SJCRH30 (cell line): ENCODE data around the gene GPR55. TPM values are rescaled to one million over a fixed set of nuclear protein-coding genes. Genes with fewer than 3 reads are reported as not detected.

Experiments
- DNase-seq, 2 experiments: peaks; one replicate each; pipeline ENCODE4 v3.0.0-alpha.2; 2015 to 2020
- H3K27ac ChIP-seq: fragments of 250-450 bp; sonication (Bioruptor Pico); 2 replicates; pipeline ENCODE4 v1.5.1; 2020; ENCODE audit warnings: mild to moderate bottlenecking, moderate library complexity
- H3K27me3 ChIP-seq: fragments of 250-450 bp; sonication (Bioruptor Pico); 2 replicates; pipeline ENCODE4 v1.5.1; 2020; ENCODE audit warnings: mild to moderate bottlenecking, moderate library complexity
- H3K36me3 ChIP-seq: fragments of 250-450 bp; sonication (Bioruptor Pico); 2 replicates; pipeline ENCODE4 v1.5.1; 2020; ENCODE audit warnings: mild to moderate bottlenecking, moderate library complexity
- H3K4me1 ChIP-seq: fragments of 250-450 bp; sonication (Bioruptor Pico); 2 replicates; pipeline ENCODE4 v1.5.1; 2020; ENCODE audit warnings: mild to moderate bottlenecking, moderate library complexity
- H3K4me3 ChIP-seq: fragments of 250-450 bp; sonication (Bioruptor Pico); 2 replicates; pipeline ENCODE4 v1.5.1; 2020; ENCODE audit warnings: mild to moderate bottlenecking, moderate library complexity
- H3K9me3 ChIP-seq: fragments of 250-450 bp; sonication (Bioruptor Pico); replicated peaks from 2 replicates; pipeline ENCODE4 v1.5.1; 2020; ENCODE audit warnings: mild to moderate bottlenecking, moderate library complexity
- total RNA-seq: library from RNA; depleted of rRNA; stranded (reverse); fragments of >200 nt; shearing (Covaris generic); gene quantifications from 2 replicates; pipeline ENCODE4 v1.2.3, GENCODE V29; 2014

The GPR55 gene
- total RNA-seq, 1 experiment from 2014 or later, result 0.10 TPM

GRCh38 chr2:230908595-230909191 lies 16.3 kb downstream of the GPR55 start:
- H3K4me1 ChIP-seq, result no peaks in the 10 kb centered on the region
- no peaks in the 10 kb centered on the region for H3K36me3 ChIP-seq
- no peak overlapping the region for H3K27ac ChIP-seq
- peak in 1 of 2 experiments; percentile 1 for DNase-seq
- H3K27me3 ChIP-seq, result peaks cover 27% of the 10 kb centered on the region
- no peak overlapping the region for H3K4me3 ChIP-seq
- H3K9me3 ChIP-seq, result no peaks in the 10 kb centered on the region

GRCh38 chr2:230908092-230908594 lies 16.9 kb downstream of the GPR55 start:
- H3K36me3 ChIP-seq, result no peaks in the 10 kb centered on the region
- DNase-seq, result peak in 1 of 2 experiments; percentile 1
- H3K4me1 ChIP-seq, result no peaks in the 10 kb centered on the region
- no peak overlapping the region for H3K4me3 ChIP-seq
- H3K27me3 ChIP-seq, result peaks cover 26% of the 10 kb centered on the region
- no peak overlapping the region for H3K27ac ChIP-seq
- no peaks in the 10 kb centered on the region for H3K9me3 ChIP-seq

GRCh38 chr2:230907361-230908091 lies 17.5 kb downstream of the GPR55 start:
- Histone ChIP-seq H3K4me3 (no peak overlapping the region), H3K27me3 (peaks cover 23% of the 10 kb centered on the region), H3K27ac (no peak overlapping the region), H3K9me3 (no peaks in the 10 kb centered on the region), H3K36me3 (no peaks in the 10 kb centered on the region), H3K4me1 (no peaks in the 10 kb centered on the region)
- peak in 1 of 2 experiments; percentile 1 for DNase-seq

GRCh38 chr2:230906471-230907230 lies 18.4 kb downstream of the GPR55 start:
- H3K4me1 ChIP-seq, result no peaks in the 10 kb centered on the region
- no peak overlapping the region for H3K27ac ChIP-seq
- no peaks in the 10 kb centered on the region for H3K9me3 ChIP-seq
- H3K36me3 ChIP-seq, result no peaks in the 10 kb centered on the region
- H3K27me3 ChIP-seq, result peaks cover 24% of the 10 kb centered on the region
- H3K4me3 ChIP-seq, result no peak overlapping the region
- peak in 1 of 2 experiments; percentile 0 for DNase-seq

GRCh38 chr2:230905448-230906421 lies 19.3 kb downstream of the GPR55 start:
- H3K36me3 ChIP-seq, result no peaks in the 10 kb centered on the region
- peaks cover 30% of the 10 kb centered on the region for H3K27me3 ChIP-seq
- no peak for DNase-seq
- H3K9me3 ChIP-seq, result no peaks in the 10 kb centered on the region
- no peak overlapping the region for H3K27ac ChIP-seq
- H3K4me3 ChIP-seq, result no peak overlapping the region
- H3K4me1 ChIP-seq, result no peaks in the 10 kb centered on the region

GRCh38 chr2:230904856-230905447 lies 20.1 kb downstream of the GPR55 start:
- Histone ChIP-seq H3K4me3 (no peak overlapping the region), H3K36me3 (no peaks in the 10 kb centered on the region), H3K9me3 (no peaks in the 10 kb centered on the region), H3K27me3 (peaks cover 37% of the 10 kb centered on the region), H3K27ac (no peak overlapping the region), H3K4me1 (no peaks in the 10 kb centered on the region)
- DNase-seq, result no peak

- peak in 1 of 2 experiments; percentile 0 for DNase-seq
- no peaks in the 10 kb centered on the region for H3K4me1 ChIP-seq
These were observed 21.6 kb downstream of the GPR55 start for GRCh38 chr2:230903231-230904150.

GRCh38 chr2:230902180-230902899 lies 22.7 kb downstream of the GPR55 start:
- Histone ChIP-seq H3K4me3 (no peak overlapping the region), H3K36me3 (no peaks in the 10 kb centered on the region), H3K4me1 (no peaks in the 10 kb centered on the region), H3K27me3 (peaks cover 57% of the 10 kb centered on the region), H3K27ac (no peak overlapping the region), H3K9me3 (no peaks in the 10 kb centered on the region)
- peak; percentile 31 to 56 for DNase-seq

More at GRCh38 chr2:230903231-230904150, 21.6 kb downstream of the GPR55 start:
- H3K9me3 ChIP-seq, result no peaks in the 10 kb centered on the region
- no peak overlapping the region for H3K27ac ChIP-seq
- H3K27me3 ChIP-seq, result peaks cover 46% of the 10 kb centered on the region
- H3K4me3 ChIP-seq, result no peak overlapping the region
- no peaks in the 10 kb centered on the region for H3K36me3 ChIP-seq

GRCh38 chr2:230901006-230901405 lies 24.0 kb downstream of the GPR55 start:
- DNase-seq, result no peak
- H3K27me3 ChIP-seq, result peaks cover 55% of the 10 kb centered on the region
- no peak overlapping the region for H3K27ac ChIP-seq
- H3K9me3 ChIP-seq, result no peaks in the 10 kb centered on the region
- H3K4me3 ChIP-seq, result no peak overlapping the region
- no peaks in the 10 kb centered on the region for H3K4me1 ChIP-seq
- H3K36me3 ChIP-seq, result no peaks in the 10 kb centered on the region

- DNase-seq, result no peak
- H3K9me3 ChIP-seq, result no peaks in the 10 kb centered on the region
- no peaks in the 10 kb centered on the region for H3K36me3 ChIP-seq
- no peaks in the 10 kb centered on the region for H3K4me1 ChIP-seq
- no peak overlapping the region for H3K27ac ChIP-seq
- H3K4me3 ChIP-seq, result no peak overlapping the region
- peaks cover 52% of the 10 kb centered on the region for H3K27me3 ChIP-seq
These were observed 24.6 kb downstream of the GPR55 start for GRCh38 chr2:230900336-230900995.

GRCh38 chr2:230899786-230900185 lies 25.3 kb downstream of the GPR55 start:
- H3K9me3 ChIP-seq, result no peaks in the 10 kb centered on the region
- DNase-seq, result no peak
- peaks cover 52% of the 10 kb centered on the region for H3K27me3 ChIP-seq
- no peak overlapping the region for H3K27ac ChIP-seq
- H3K36me3 ChIP-seq, result no peaks in the 10 kb centered on the region
- no peaks in the 10 kb centered on the region for H3K4me1 ChIP-seq
- no peak overlapping the region for H3K4me3 ChIP-seq

- no peaks in the 10 kb centered on the region for H3K36me3 ChIP-seq
- H3K9me3 ChIP-seq, result no peaks in the 10 kb centered on the region
- H3K4me3 ChIP-seq, result no peak overlapping the region
- H3K27ac ChIP-seq, result no peak overlapping the region
- H3K27me3 ChIP-seq, result peaks cover 53% of the 10 kb centered on the region
- H3K4me1 ChIP-seq, result no peaks in the 10 kb centered on the region
- DNase-seq, result no peak
These were observed 25.8 kb downstream of the GPR55 start for GRCh38 chr2:230899287-230899686.
